CD4-positive, alpha-beta T cell treated with Interleukin-2 at 100 ng/mL for 4 hours (primary cell): ENCODE measurements around the gene TGFA.

Experiments
- DNase-seq: peaks from one replicate; pipeline ENCODE4 v3.0.0-alpha.2; 2020; ENCODE audit warnings: low spot score

TGFA gene

GRCh38 chr2:70552501-70553333, 909 bp downstream of the TGFA start:
- DNase-seq: no peak

- DNase-seq: no peak
Measured at GRCh38 chr2:70551167-70551566, 2.5 kb downstream of the TGFA start.

- DNase-seq: no peak
Measured at GRCh38 chr2:70549962-70550361, 3.7 kb downstream of the TGFA start.

GRCh38 chr2:70549064-70549710, 4.4 kb downstream of the TGFA start:
- DNase-seq: no peak

- no peak for DNase-seq
Measured at GRCh38 chr2:70548233-70548632, 5.4 kb downstream of the TGFA start.

GRCh38 chr2:70546885-70547284, 6.7 kb downstream of the TGFA start:
- DNase-seq: no peak

- no peak for DNase-seq
Measured at GRCh38 chr2:70546376-70546775, 7.2 kb downstream of the TGFA start.

- DNase-seq: no peak
Measured at GRCh38 chr2:70541481-70542020, 12.1 kb downstream of the TGFA start.

- DNase-seq: no peak
Measured at GRCh38 chr2:70537840-70538239, 15.8 kb downstream of the TGFA start.

- no peak for DNase-seq
Measured at GRCh38 chr2:70536517-70537055, 17.0 kb downstream of the TGFA start.

GRCh38 chr2:70535573-70535972, 18.1 kb downstream of the TGFA start:
- DNase-seq: no peak

- no peak for DNase-seq
Measured at GRCh38 chr2:70534183-70534836, 19.3 kb downstream of the TGFA start.

GRCh38 chr2:70532244-70532935, 21.2 kb downstream of the TGFA start:
- no peak for DNase-seq

- DNase-seq: no peak
Measured at GRCh38 chr2:70531419-70532086, 22.1 kb downstream of the TGFA start.

- DNase-seq: no peak
Measured at GRCh38 chr2:70529610-70530009, 24.0 kb downstream of the TGFA start.

GRCh38 chr2:70528929-70529328, 24.7 kb downstream of the TGFA start:
- DNase-seq: no peak

- no peak for DNase-seq
Measured at GRCh38 chr2:70528276-70528675, 25.4 kb downstream of the TGFA start.

GRCh38 chr2:70527447-70528080, 26.1 kb downstream of the TGFA start:
- no peak for DNase-seq

- DNase-seq: no peak
Measured at GRCh38 chr2:70526126-70526525, 27.5 kb downstream of the TGFA start.

- DNase-seq: no peak
Measured at GRCh38 chr2:70525032-70525431, 28.6 kb downstream of the TGFA start.
